Transverse colon (tissue), 4 donors: ENCODE data around the gene SPTBN5. TPM values are rescaled to one million over a fixed set of nuclear protein-coding genes. Genes with fewer than 3 reads are reported as not detected.

Source experiments
- DNase-seq: peaks from one replicate; pipeline ENCODE4 v3.0.0-alpha.2; 2019
- H3K27ac ChIP-seq, 4 donors: fragments of 200-600 bp; sonication (generic); 2 replicates each; pipeline ENCODE4 v1.5.1; 2016 to 2018; ENCODE audit warnings: inconsistent platforms in 4 of 4
- H3K27me3 ChIP-seq: fragments of 200-600 bp; sonication (generic); 2 replicates; pipeline ENCODE4 v1.5.1; 2017; ENCODE audit warnings: inconsistent platforms
- H3K36me3 ChIP-seq, 4 donors: fragments of 200-600 bp; sonication (generic); 2 replicates each; pipeline ENCODE4 v1.5.1; 2017 to 2019; ENCODE audit warnings: inconsistent platforms in 4 of 4
- H3K4me1 ChIP-seq, 4 donors: fragments of 200-600 bp; sonication (generic); 2 replicates each; pipeline ENCODE4 v1.5.1; 2017 to 2020; ENCODE audit warnings: inconsistent platforms in 4 of 4
- H3K4me3 ChIP-seq, 4 donors: fragments of 200-600 bp; sonication (generic); 1 replicate in 1 of 4; 2 replicates in 3 of 4; pipeline versions ENCODE4 v1.5.1 to v1.6.1; 2017 to 2019; ENCODE audit warnings: inconsistent platforms in 4 of 4
- H3K9me3 ChIP-seq, 2 donors: fragments of 200-600 bp; sonication (generic); 2 replicates each; pipeline ENCODE4 v1.5.1; 2017 to 2019; ENCODE audit warnings: inconsistent platforms in 2 of 2
- CTCF ChIP-seq, 5 experiments: fragments of 200-600 bp in 3 of 5; fragments of 450-650 bp in 2 of 5; sonication (generic) in 3 of 5; IDR thresholded peaks; 1 replicate in 2 of 5; 2 replicates in 3 of 5; pipeline ENCODE4 v1.5.1; 2016 to 2017; ENCODE audit warnings: antibody characterized with exemption in 5 of 5, inconsistent platforms in 3 of 5, mild to moderate bottlenecking in 2 of 5, moderate library complexity in 1 of 5
- EP300 ChIP-seq: sonication (generic); formaldehyde crosslinking; IDR thresholded peaks from one replicate; pipeline ENCODE4 v1.6.1; 2017; ENCODE audit warnings: antibody characterized with exemption, low read depth
- POLR2A ChIP-seq: fragments of 450-650 bp; IDR thresholded peaks from one replicate; pipeline ENCODE4 v1.6.1; 2016; ENCODE audit warnings: antibody characterized with exemption, mild to moderate bottlenecking, moderate library complexity
- POLR2AphosphoS5 ChIP-seq, 3 donors: sonication (generic); formaldehyde crosslinking; IDR thresholded peaks; one replicate each; pipeline ENCODE4 v1.6.1; 2016; ENCODE audit warnings: antibody characterized with exemption in 3 of 3
- WGBS, 2 donors: methylation state at CpG; one replicate each; pipeline ENCODE4 v1.1.5; 2018; ENCODE audit warnings: low coverage in 1 of 2; 5-methylcytosine and 5-hydroxymethylcytosine counted together
- in situ Hi-C, 4 donors: fragments of 200-750 bp; cut with MboI; loops; one replicate each; pipeline versions ENCODE4 v1.15.0 to v1.15.1; 2017; ENCODE audit warnings: low sequenced_read_pairs in 3 of 4, low pct_ligation_motif_present in 1 of 4, low pct_unique_long_range_greater_than_20kb in 1 of 4
- intact Hi-C: fragments of 100-400 bp; cut with DNase I; formaldehyde crosslinking; loops from one replicate; pipeline ENCODE4 v1.15.1; 2023; ENCODE audit warnings: low total_unique reads
- total RNA-seq, 4 donors: library from RNA; depleted of rRNA; stranded (reverse); fragments of >200 nt; gene quantifications; one replicate each; pipeline ENCODE4 v1.1.0, GENCODE V29; 2016

SPTBN5 gene
- total RNA-seq, 4 donors from 2014 or later, result 0.16 to 8.0 (median 1.1) TPM

- intact Hi-C loops (no loop called here), in situ Hi-C loops (no loop called here)
- Histone ChIP-seq H3K27ac (no peak overlapping the region), H3K9me3 (no peaks in the 10 kb centered on the region), H3K27me3 (no peaks in the 10 kb centered on the region), H3K4me1 (peaks cover 0 to 9% (median 5%) of the 10 kb centered on the region in 4 donors), H3K4me3 (no peak overlapping the region), H3K36me3 (no peaks in the 10 kb centered on the region)
- WGBS, 2 donors, result 90% methylated on average over 16 of the region's 16 CpGs; no CpG with 5 or more reads in 1 of the 2 donors
- no peak for DNase-seq
- no peak for TF ChIP-seq POLR2A
Measured at GRCh38 chr15:41839781-41840491, 53.9 kb downstream of the SPTBN5 start.

- in situ Hi-C loops (no loop called here), intact Hi-C loops (no loop called here)
- Histone ChIP-seq H3K27me3 (no peaks in the 10 kb centered on the region), H3K4me1 (peaks cover 0 to 9% (median 5%) of the 10 kb centered on the region in 4 donors), H3K27ac (peak within 1 kb of the TSS; percentile 7 to 36 (median 18)), H3K36me3 (no peaks in the 10 kb centered on the region), H3K4me3 (no peak within 1 kb of the TSS), H3K9me3 (no peaks in the 10 kb centered on the region)
- TF ChIP-seq POLR2AphosphoS5 (IDR thresholded peaks at IDR 0.05), result peak in 2 of 3 donors; percentile 19 to 47
- no peak for TF ChIP-seq CTCF (IDR thresholded peaks at IDR 0.05)
- peak; percentile 82 for DNase-seq
- 10 to 70% methylated on average over 2 to 6 of the region's 6 CpGs for WGBS, 2 donors
Measured at GRCh38 chr15:41838400-41838897, 55.4 kb downstream of the SPTBN5 start, which contains the start of gene PLA2G4B. PLA2G4B (plus strand) TSS chr15:41838847; CDS start chr15:41838914, 67 bp downstream.

- WGBS, 2 donors, result 91 to 100% methylated on average over 2 to 21 of the region's 23 CpGs
- no peaks in the 10 kb centered on the region for H3K36me3 ChIP-seq
Measured at GRCh38 chr15:41836713-41837454, 57.0 kb downstream of the SPTBN5 start.

GRCh38 chr15:41836073-41836472 is 57.8 kb downstream of the SPTBN5 start:
- no peak for DNase-seq
- no peak overlapping the region for H3K4me3 ChIP-seq
- no peaks in the 10 kb centered on the region for H3K27me3 ChIP-seq
- TF ChIP-seq POLR2A, result no peak
- TF ChIP-seq EP300, result no peak
- no peak for TF ChIP-seq POLR2AphosphoS5 (IDR thresholded peaks at IDR 0.05)
- TF ChIP-seq CTCF (IDR thresholded peaks at IDR 0.05), result no peak
- WGBS, 2 donors, result 73% methylated on average over 6 of the region's 6 CpGs; no CpG with 5 or more reads in 1 of the 2 donors
- no peaks in the 10 kb centered on the region for H3K36me3 ChIP-seq
- in situ Hi-C loops (no loop called here), intact Hi-C loops (no loop called here)
- peaks cover 0 to 9% (median 5%) of the 10 kb centered on the region in 4 donors for H3K4me1 ChIP-seq
- H3K27ac ChIP-seq, result no peak overlapping the region
- no peaks in the 10 kb centered on the region for H3K9me3 ChIP-seq

More at GRCh38 chr15:41836713-41837454, 57.0 kb downstream of the SPTBN5 start:
- Histone ChIP-seq H3K27ac (no peak overlapping the region), H3K4me1 (peaks cover 0 to 9% (median 5%) of the 10 kb centered on the region in 4 donors), H3K9me3 (no peaks in the 10 kb centered on the region), H3K4me3 (no peak overlapping the region), H3K27me3 (no peaks in the 10 kb centered on the region)
- intact Hi-C loops (no loop called here), in situ Hi-C loops (no loop called here)
- DNase-seq, result no peak
- TF ChIP-seq POLR2AphosphoS5 (IDR thresholded peaks at IDR 0.05) (no peak), POLR2A (no peak), EP300 (no peak), CTCF (IDR thresholded peaks at IDR 0.05) (no peak)
